Activated T-helper 1 cell treated with anti-CD3 and anti-CD28 coated beads, Interleukin-12 subunit alpha, Interleukin-12 subunit beta, Interleukin-2, Interleukin-4 antibody, amounts not matched to agents 30 ng/mL and 10 ng/mL and 1 ng/mL, durations not matched to agents 14 hours and 24 hours and 36 hours (primary cell): ENCODE results near the gene B3GLCT. TPM values are rescaled to one million over a fixed set of nuclear protein-coding genes. Genes with fewer than 3 reads are reported as not detected.
"Not testable (repeated sequence)": the region's sequence is repeated elsewhere in the genome, so short reads cannot be mapped to it uniquely, and the experiment has no call there.

Experiments
- DNase-seq: peaks from one replicate; pipeline ENCODE4 v3.0.0; 2021; ENCODE audit warnings: low spot score
- H3K27ac Mint-ChIP-seq: one replicate; pipeline ENCODE4 v1.8.0; 2021; ENCODE audit warnings: mild to moderate bottlenecking, mixed read lengths
- H3K27me3 Mint-ChIP-seq: one replicate; pipeline ENCODE4 v1.8.0; 2022; ENCODE audit warnings: mild to moderate bottlenecking, moderate library complexity, mixed read lengths; ENCODE audit not compliant: insufficient read depth
- H3K36me3 Mint-ChIP-seq: one replicate; pipeline ENCODE4 v1.8.0; 2021; ENCODE audit warnings: low read depth, mixed read lengths
- H3K4me1 Mint-ChIP-seq: one replicate; pipeline ENCODE4 v1.8.0; 2021; ENCODE audit warnings: low read depth, mixed read lengths
- H3K4me3 Mint-ChIP-seq: one replicate; pipeline ENCODE4 v1.8.0; 2021; ENCODE audit warnings: mild to moderate bottlenecking, moderate library complexity, mixed read lengths
- H3K9me3 Mint-ChIP-seq: one replicate; pipeline ENCODE4 v1.8.0; 2021; ENCODE audit warnings: mixed read lengths
- intact Hi-C: fragments of 100-400 bp; cut with micrococcal nuclease; formaldehyde crosslinking; loops from one replicate; pipeline ENCODE4 v1.15.1; 2024
- total RNA-seq: library from RNA; stranded (reverse); gene quantifications from 2 replicates; pipeline ENCODE4 v1.2.3, GENCODE V29; 2022

B3GLCT gene
- total RNA-seq, 1 donor from 2014 or later, result 4.3 TPM

DNA sequence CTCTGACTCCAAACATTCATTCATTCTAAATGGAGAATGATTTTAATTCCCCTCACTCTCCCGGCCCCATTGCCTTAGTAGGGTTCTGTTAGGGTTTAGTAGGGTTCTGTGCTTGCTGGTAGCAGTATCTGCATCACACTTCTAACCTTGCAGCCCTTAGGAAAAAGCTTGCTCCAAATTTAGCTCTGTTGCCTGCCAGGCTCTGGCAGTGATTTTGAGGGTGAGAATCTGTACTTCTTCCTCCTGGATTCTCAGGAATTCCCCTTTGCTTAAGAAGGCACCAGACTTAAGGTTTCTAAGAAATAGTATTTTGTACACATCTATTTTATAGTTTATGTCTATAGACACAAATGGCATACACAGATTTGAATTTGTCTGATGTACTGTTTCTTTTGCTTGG lies 14.7 kb downstream of the B3GLCT start:
- Mint-ChIP-seq H3K4me1 (peaks cover 14% of the 10 kb centered on the region), H3K36me3 (no peaks in the 10 kb centered on the region), H3K9me3 (no peaks in the 10 kb centered on the region), H3K4me3 (no peak overlapping the region), H3K27ac (no peak overlapping the region), H3K27me3 (no peaks in the 10 kb centered on the region)
- DNase-seq, result no peak
- intact Hi-C loops, result no loop called here

DNA sequence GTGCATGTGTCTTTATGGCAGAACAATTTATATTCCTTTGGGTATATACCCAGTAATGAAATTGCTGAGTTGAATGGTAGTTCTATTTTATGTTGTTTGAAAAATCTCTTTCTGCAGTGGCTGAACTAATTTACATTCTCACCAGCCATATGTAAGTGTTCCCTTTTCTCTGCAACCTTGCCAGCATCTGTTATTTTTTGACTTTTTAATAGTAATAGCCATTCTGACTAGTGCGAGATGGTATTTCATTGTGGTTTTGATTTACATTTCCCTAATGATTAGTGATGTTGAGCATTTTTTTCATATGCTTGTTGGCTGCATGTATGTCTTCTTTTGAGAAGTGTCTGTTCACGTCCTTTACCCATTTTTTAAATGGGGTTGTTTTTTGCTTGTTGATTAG lies 17.1 kb downstream of the B3GLCT start:
- H3K27me3 Mint-ChIP-seq, intact Hi-C loops, H3K27ac Mint-ChIP-seq, H3K9me3 Mint-ChIP-seq, DNase-seq, H3K4me3 Mint-ChIP-seq, H3K36me3 Mint-ChIP-seq: not testable (repeated sequence)
- H3K4me1 Mint-ChIP-seq, result peaks cover 14% of the 10 kb centered on the region

DNA sequence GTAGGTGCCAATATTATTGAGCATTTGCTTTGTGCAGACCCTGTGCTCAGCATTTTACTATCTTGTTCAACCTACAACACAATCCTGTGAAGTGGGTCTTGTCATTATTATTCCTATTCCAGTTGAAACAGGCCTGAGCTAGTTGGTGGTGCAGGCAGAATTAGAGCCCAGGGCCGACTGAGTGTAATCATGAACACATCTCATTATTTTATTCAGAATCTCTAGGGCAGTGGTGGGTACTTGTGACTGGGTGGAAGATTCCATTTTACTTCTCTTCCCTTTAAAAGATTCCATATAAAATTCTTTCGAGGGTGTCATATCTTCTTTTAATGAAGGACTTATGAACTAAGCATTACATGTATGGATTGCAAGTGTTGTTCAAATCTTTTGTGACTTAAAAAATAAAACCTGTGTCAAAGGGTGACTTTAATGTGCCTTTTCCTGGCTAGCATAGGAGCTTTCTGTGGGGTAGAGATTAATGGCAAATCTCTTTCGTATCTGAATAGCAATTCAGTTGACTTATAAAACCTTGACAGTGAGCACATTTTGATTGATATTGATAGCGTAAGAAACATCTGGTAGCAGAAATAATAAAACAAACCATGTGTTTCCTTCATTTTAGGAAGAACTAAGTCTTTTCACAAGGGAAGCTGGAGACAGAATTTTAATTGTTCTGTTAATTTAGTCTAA lies 20.3 kb downstream of the B3GLCT start:
- no peak for DNase-seq
- no peaks in the 10 kb centered on the region for H3K36me3 Mint-ChIP-seq
- H3K4me1 Mint-ChIP-seq, result no peaks in the 10 kb centered on the region
- no peak overlapping the region for H3K27ac Mint-ChIP-seq
- H3K9me3 Mint-ChIP-seq, result no peaks in the 10 kb centered on the region
- peaks cover 3% of the 10 kb centered on the region for H3K27me3 Mint-ChIP-seq
- intact Hi-C loops, result no loop called here
- no peak overlapping the region for H3K4me3 Mint-ChIP-seq

DNA sequence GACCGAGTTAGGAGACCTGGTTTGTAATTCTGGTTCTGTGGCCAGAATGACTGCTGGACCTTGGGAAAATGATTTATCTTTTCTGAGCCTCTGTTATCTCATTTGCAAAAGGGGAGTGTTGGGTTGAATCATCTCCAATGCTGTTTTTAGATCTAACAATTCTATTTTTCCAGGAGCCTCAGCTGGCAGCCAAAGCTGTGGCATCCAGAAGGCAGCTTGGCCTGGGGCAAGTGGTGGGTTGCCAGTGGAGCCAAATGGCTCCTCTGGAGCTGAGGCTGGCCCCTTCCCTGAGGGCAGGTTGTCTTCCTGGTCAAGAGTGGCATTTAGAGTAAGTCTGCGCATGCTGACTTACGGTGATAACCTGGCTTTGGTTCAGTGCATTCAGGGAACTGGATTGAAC lies 21.3 kb downstream of the B3GLCT start:
- Mint-ChIP-seq H3K36me3 (no peaks in the 10 kb centered on the region), H3K4me1 (no peaks in the 10 kb centered on the region), H3K27ac (no peak overlapping the region), H3K9me3 (no peaks in the 10 kb centered on the region), H3K27me3 (peaks cover 3% of the 10 kb centered on the region), H3K4me3 (no peak overlapping the region)
- intact Hi-C loops, result no loop called here
- no peak for DNase-seq

DNA sequence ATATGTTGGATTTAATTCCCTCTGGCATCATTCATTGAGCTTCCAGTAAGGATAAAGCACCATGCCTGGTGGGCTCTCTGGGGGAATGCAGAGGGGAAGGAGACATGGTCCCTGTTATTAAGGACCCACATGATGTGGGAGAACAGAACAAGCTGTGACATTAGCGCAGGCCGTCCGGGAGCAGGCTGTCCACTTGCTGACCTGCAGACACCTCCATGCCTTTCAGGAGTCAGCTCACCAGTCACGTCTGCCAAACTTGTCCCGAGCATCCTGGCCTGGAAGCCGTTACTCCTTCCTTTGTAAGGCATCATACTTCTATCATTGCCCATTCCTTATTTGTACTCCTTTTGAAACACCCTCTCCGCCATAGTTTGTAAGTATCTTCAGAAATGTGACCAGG lies 23.4 kb downstream of the B3GLCT start:
- H3K9me3 Mint-ChIP-seq, result no peaks in the 10 kb centered on the region
- no peak for DNase-seq
- intact Hi-C loops, result no loop called here
- H3K27me3 Mint-ChIP-seq, result peaks cover 3% of the 10 kb centered on the region
- no peaks in the 10 kb centered on the region for H3K36me3 Mint-ChIP-seq
- H3K27ac Mint-ChIP-seq, result no peak overlapping the region
- H3K4me3 Mint-ChIP-seq, result no peak overlapping the region
- H3K4me1 Mint-ChIP-seq, result no peaks in the 10 kb centered on the region

DNA sequence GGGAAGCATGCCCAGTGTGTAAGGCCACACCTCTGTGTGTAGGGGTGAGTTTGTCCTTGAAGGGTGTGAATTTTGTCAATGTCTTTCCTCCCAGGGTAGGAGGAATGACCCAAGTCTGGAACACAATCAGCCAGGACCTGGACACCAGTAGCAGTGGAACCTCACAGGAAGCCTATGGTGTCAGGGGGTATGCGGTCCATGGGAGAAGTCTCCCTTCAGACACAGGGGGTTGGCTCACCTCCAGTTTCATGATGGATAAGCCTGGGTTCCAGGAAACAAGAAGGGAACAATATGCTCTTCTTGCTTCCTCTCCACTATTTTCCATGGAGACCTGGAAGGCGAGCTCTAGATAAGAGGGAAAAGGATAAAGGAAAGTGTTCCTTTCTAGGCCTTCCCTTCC lies 23.9 kb downstream of the B3GLCT start:
- peaks cover 3% of the 10 kb centered on the region for H3K27me3 Mint-ChIP-seq
- no peak for DNase-seq
- no peaks in the 10 kb centered on the region for H3K4me1 Mint-ChIP-seq
- H3K4me3 Mint-ChIP-seq, result no peak overlapping the region
- no peaks in the 10 kb centered on the region for H3K9me3 Mint-ChIP-seq
- no peak overlapping the region for H3K27ac Mint-ChIP-seq
- intact Hi-C loops, result no loop called here
- no peaks in the 10 kb centered on the region for H3K36me3 Mint-ChIP-seq

DNA sequence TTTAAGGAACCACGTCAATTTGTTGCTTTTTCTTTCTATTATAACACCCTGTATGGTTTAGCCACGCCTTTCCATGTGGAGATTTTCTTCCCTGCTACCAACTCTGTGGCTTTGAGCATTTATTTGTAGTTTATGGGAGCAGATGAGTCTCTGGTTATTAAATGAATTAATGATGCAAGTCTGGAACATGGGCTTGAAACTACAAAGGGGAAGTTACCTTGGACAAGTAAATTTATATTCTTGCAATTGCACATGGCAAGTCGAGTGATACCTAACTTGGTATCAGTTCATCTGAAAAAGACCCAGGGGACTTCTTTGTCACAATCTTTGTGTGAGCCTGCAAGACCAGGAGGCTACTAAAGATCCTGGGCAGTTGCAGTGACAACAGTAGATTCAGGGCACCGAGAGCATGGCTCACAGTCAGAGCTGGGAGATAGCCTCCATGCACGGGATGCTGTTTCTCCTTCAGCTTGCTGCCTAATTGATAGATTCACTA lies 24.4 kb downstream of the B3GLCT start:
- H3K9me3 Mint-ChIP-seq, result no peaks in the 10 kb centered on the region
- H3K4me1 Mint-ChIP-seq, result no peaks in the 10 kb centered on the region
- H3K27me3 Mint-ChIP-seq, result peaks cover 3% of the 10 kb centered on the region
- no peak overlapping the region for H3K27ac Mint-ChIP-seq
- DNase-seq, result no peak
- H3K36me3 Mint-ChIP-seq, result no peaks in the 10 kb centered on the region
- intact Hi-C loops, result no loop called here
- H3K4me3 Mint-ChIP-seq, result no peak overlapping the region

DNA sequence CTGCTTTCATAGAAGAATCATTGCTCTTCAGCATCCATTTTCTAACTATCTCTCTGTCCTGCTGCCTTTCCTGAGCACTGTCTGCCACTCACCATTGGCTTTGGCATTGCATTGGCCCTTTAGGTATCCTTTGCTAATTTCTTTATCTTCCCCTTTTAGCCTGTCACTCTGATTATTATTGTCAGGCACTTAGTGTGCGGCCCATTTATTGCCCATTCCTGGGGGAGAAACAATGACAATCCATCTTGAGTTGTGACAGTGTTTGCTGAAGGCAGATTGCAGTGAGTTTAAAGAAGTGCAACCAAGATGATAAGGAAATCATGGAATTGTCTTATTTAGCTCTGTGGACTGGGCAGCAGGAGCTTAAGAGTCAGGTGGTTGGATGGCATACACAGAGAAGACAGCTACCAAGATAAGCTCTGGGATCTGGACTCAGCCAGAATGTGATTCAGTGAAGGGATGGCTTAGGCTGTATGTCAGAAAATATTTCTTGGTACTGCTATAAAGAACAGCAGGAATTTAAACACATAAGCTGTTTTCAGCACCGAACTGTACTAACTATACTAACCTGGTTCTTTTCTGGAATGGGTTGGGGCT lies 25.3 kb downstream of the B3GLCT start:
- peaks cover 3% of the 10 kb centered on the region for H3K27me3 Mint-ChIP-seq
- H3K27ac Mint-ChIP-seq, result no peak overlapping the region

DNA sequence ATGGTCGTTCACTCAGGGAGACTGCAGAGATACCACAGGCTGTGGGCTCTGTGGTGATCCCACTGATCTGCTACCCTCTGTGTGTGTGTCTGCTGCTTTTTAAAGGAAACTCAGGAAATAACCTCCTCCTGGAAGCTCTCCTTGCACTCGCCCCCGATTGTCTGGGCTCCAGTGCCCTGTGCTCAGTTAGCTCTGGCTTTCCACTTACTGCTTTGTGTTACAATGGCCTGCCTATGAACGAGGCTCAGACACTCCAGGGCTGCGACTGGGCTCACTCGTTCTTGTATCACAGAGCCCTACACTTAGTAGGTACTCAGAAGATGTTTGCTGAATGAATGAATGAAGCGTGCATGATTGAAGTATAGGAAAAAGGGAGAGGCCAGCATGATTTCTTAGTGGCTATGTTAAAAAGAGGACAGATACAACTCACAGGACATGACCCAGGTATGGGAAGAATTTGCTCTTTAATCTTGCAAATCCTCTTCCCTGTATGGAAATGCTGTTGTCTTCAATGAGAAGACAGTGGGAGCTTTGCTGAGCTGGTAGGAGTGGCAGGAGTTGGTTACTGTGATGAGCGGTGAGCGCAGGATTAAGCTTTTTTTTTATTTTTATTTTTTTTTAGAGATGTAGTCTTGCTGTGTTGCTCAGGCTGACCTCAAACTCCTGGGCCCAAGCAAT lies 26.4 kb downstream of the B3GLCT start:
- DNase-seq, result no peak
- H3K27ac Mint-ChIP-seq, result no peak overlapping the region
- H3K4me1 Mint-ChIP-seq, result no peaks in the 10 kb centered on the region
- no peaks in the 10 kb centered on the region for H3K36me3 Mint-ChIP-seq
- H3K4me3 Mint-ChIP-seq, result no peak overlapping the region
- H3K9me3 Mint-ChIP-seq, result no peaks in the 10 kb centered on the region
- H3K27me3 Mint-ChIP-seq, result no peaks in the 10 kb centered on the region
- intact Hi-C loops, result no loop called here

More for the DNA sequence above, 25.3 kb downstream of the B3GLCT start:
- H3K9me3 Mint-ChIP-seq, result no peaks in the 10 kb centered on the region
- no peaks in the 10 kb centered on the region for H3K4me1 Mint-ChIP-seq
- H3K4me3 Mint-ChIP-seq, result no peak overlapping the region
- intact Hi-C loops, result no loop called here
- no peaks in the 10 kb centered on the region for H3K36me3 Mint-ChIP-seq
- no peak for DNase-seq

DNA sequence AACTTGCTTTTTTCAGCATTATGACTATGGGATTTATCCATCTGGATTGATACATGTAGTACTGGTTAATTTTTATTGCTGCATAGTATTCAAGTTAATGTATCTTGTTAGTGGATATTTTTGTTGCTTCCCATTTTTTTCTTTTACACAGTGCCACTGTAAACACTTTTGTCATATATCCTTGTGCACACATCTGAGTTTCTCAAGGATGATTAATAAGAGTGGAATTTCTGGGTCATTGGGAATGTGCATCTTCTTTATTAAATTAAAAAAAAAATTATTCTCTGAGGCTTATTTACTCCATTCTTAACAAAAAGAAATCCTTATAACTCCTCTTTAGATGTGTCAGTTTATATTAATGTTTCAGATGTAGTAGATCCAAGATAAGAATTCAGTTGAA lies 27.3 kb downstream of the B3GLCT start:
- intact Hi-C loops, result no loop called here
- no peaks in the 10 kb centered on the region for H3K36me3 Mint-ChIP-seq
- no peaks in the 10 kb centered on the region for H3K27me3 Mint-ChIP-seq
- no peak overlapping the region for H3K4me3 Mint-ChIP-seq
- DNase-seq, result no peak
- H3K9me3 Mint-ChIP-seq, result no peaks in the 10 kb centered on the region
- no peak overlapping the region for H3K27ac Mint-ChIP-seq
- H3K4me1 Mint-ChIP-seq, result no peaks in the 10 kb centered on the region

DNA sequence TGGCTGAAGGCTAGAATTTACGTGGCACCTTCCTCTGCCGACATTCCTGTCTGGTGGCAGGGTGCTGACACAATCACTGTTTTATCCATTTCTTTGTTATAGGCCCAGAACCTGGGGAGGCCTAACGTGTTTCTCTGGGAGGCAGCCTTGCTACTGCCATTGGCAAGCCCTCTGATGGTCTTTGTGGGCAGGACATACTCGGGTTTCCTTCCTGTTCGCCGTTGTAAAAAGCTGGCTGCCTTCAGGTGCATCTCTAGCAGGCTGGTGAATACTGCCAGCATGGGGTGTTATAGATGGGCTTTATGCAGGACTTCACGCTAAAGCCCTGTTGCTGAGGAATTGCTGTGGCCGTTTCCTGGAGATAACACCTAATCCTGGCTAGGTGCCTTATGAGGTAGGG lies 28.1 kb downstream of the B3GLCT start:
- no peak for DNase-seq
- intact Hi-C loops, result no loop called here
- H3K36me3 Mint-ChIP-seq, result no peaks in the 10 kb centered on the region
- H3K4me3 Mint-ChIP-seq, result no peak overlapping the region
- no peak overlapping the region for H3K27ac Mint-ChIP-seq
- no peaks in the 10 kb centered on the region for H3K9me3 Mint-ChIP-seq
- H3K4me1 Mint-ChIP-seq, result no peaks in the 10 kb centered on the region
- no peaks in the 10 kb centered on the region for H3K27me3 Mint-ChIP-seq

DNA sequence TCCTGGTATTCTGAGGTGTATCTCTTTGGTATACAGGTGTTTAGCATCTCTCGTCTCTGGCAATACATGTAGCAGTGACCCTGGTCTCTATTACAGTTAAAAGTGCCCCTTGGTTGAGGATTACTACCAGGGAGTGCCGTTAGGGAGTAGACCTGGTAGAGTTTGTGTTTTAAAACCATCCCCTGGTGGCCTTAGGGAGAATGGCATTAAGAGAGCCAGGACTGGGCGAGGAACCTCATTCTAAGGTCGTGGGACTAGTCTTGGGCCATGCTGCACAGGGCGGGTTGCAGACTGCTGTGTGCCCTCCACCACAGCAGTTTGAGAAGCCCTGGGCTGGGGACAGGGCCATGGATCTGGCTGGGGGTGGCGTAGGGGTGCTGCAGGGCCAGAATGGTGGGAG lies 35.0 kb downstream of the B3GLCT start:
- Mint-ChIP-seq H3K9me3 (no peaks in the 10 kb centered on the region), H3K27ac (no peak overlapping the region), H3K36me3 (no peaks in the 10 kb centered on the region), H3K4me1 (no peaks in the 10 kb centered on the region), H3K4me3 (no peak overlapping the region), H3K27me3 (no peaks in the 10 kb centered on the region)
- DNase-seq, result no peak
- intact Hi-C loops, result no loop called here

DNA sequence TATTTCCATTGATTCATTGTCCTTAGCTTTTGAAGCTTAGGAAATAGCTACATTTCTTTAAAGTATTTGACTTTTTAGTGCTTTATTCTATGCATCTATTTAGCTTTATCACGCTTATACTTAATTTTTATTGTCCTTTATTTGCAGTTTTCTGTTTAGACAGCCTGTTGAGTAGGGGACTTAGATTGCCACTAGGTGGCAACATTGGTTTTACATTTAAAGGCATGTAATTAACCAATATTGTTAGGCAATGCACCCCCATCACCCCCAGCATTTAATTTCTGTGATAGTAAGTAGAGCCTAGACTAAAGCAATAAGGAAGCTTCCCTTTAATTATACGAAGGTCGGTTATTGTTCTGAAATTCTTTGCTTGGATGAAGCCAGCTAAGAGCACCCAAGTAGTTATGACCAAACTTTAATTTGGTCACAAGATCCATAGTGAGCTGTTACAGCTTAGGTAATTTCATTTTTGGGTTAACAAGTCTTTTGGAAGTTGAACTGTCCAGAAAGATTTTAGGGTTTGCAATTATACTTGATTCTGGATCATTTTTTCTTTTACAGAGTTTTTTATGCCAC lies 36.5 kb downstream of the B3GLCT start:
- no peaks in the 10 kb centered on the region for H3K27me3 Mint-ChIP-seq

More for the DNA sequence above, 36.5 kb downstream of the B3GLCT start:
- intact Hi-C loops, result loop anchor here (1.0 kb wide), 2 partner anchors 188 to 506 kb away; no protein-coding TSS in a partner anchor
- DNase-seq, result no peak
- Mint-ChIP-seq H3K4me1 (no peaks in the 10 kb centered on the region), H3K36me3 (no peaks in the 10 kb centered on the region), H3K9me3 (no peaks in the 10 kb centered on the region), H3K4me3 (no peak overlapping the region), H3K27ac (no peak overlapping the region)
